DND-41 (cell line): Measurements from ENCODE around the gene SYT15.

Source experiments
- EZH2 ChIP-seq: IDR thresholded peaks from 3 replicates; pipeline ENCODE4 v1.6.1; 2012; ENCODE audit warnings: borderline replicate concordance, low read depth, mild to moderate bottlenecking, moderate library complexity, low read length, inconsistent platforms; ENCODE audit not compliant: severe bottlenecking
- TF ChIP-seq, protein P1 (sequence below): IDR thresholded peaks from 2 replicates; pipeline ENCODE4 v1.5.1; 2012; ENCODE audit warnings: borderline replicate concordance, low read length, moderate library complexity, mild to moderate bottlenecking; ENCODE audit not compliant: poor library complexity, severe bottlenecking; ENCODE audit errors: extremely low read depth

- TF ChIP-seq, protein P1, sequence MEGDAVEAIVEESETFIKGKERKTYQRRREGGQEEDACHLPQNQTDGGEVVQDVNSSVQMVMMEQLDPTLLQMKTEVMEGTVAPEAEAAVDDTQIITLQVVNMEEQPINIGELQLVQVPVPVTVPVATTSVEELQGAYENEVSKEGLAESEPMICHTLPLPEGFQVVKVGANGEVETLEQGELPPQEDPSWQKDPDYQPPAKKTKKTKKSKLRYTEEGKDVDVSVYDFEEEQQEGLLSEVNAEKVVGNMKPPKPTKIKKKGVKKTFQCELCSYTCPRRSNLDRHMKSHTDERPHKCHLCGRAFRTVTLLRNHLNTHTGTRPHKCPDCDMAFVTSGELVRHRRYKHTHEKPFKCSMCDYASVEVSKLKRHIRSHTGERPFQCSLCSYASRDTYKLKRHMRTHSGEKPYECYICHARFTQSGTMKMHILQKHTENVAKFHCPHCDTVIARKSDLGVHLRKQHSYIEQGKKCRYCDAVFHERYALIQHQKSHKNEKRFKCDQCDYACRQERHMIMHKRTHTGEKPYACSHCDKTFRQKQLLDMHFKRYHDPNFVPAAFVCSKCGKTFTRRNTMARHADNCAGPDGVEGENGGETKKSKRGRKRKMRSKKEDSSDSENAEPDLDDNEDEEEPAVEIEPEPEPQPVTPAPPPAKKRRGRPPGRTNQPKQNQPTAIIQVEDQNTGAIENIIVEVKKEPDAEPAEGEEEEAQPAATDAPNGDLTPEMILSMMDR, result no peak
- no peak for TF ChIP-seq EZH2
Observed at GRCh38 chr10:46550795-46551700, 27.9 kb upstream of the SYT15 start.
